ENCODE results near the gene TMEM87A.

The TMEM87A gene

DNA sequence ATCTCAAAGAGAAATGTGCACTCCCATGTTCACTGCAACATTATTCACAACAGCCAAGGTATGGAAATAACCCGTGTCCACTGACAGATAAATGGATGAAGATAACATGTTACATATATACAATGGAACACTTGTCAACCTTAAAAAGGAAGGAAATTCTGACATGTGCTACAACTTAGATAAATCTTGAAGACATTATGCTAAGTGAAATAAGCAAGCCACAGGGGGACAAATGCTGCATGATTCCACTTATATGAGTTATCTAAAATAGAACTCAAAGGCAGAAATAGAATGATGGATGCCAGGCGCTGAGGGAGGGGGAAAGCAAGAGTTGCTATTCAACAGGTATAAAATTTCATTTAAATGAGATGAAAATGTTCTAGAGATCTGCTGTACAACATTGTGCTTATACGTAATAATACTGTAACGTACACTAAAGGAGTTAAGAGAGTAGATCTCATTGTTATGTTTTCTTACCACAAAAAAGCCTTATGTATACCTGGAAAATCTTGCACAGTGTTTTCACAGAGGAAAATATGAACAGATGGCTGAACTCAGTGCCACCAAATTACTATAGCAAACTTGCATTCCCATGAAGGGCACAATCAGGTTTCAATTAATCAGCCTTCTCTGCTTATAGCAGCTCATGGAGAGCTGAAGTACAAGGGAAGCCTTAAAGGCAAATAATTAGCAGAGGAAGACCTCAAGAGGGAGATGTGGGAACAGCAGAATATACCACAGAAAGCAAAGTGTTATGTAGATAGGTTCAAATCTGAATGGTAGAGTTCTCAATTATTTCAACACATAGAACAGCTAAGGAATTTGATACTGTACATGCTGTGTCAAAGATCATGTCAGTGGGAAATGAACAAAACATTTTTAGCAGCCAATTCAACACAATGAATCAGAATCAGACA lies 57.1 kb downstream of the TMEM87A start:
- TF ChIP-seq ZFX (IDR thresholded peaks at IDR 0.05) = no peak
- TF ChIP-seq, protein P1, sequence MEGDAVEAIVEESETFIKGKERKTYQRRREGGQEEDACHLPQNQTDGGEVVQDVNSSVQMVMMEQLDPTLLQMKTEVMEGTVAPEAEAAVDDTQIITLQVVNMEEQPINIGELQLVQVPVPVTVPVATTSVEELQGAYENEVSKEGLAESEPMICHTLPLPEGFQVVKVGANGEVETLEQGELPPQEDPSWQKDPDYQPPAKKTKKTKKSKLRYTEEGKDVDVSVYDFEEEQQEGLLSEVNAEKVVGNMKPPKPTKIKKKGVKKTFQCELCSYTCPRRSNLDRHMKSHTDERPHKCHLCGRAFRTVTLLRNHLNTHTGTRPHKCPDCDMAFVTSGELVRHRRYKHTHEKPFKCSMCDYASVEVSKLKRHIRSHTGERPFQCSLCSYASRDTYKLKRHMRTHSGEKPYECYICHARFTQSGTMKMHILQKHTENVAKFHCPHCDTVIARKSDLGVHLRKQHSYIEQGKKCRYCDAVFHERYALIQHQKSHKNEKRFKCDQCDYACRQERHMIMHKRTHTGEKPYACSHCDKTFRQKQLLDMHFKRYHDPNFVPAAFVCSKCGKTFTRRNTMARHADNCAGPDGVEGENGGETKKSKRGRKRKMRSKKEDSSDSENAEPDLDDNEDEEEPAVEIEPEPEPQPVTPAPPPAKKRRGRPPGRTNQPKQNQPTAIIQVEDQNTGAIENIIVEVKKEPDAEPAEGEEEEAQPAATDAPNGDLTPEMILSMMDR (conservative IDR thresholded peaks at IDR 0.05) = peak; percentile 28
- H3K27ac ChIP-seq = no peak overlapping the region

DNA sequence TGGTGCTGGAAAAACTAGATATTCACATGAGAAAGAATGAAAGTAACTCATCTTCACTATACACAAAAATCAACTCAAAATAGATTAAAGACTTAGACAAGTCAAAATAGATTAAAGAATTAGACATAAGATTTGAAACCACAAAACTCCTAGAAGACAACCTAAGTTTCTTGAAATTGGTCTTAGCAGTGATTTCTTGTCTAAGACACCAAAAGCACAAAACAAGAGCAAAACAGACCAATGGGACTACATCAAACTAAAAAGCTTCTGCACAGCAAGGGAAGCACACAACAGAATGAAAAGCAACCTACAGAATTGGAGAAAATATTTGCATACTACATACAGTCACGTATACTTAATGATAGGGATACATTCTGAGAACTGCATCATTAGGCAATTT lies 58.6 kb downstream of the TMEM87A start:
- TF ChIP-seq, protein P1 (conservative IDR thresholded peaks at IDR 0.05) = no peak
- no peak for TF ChIP-seq ZFX (IDR thresholded peaks at IDR 0.05)
- H3K27ac ChIP-seq = no peak overlapping the region

DNA sequence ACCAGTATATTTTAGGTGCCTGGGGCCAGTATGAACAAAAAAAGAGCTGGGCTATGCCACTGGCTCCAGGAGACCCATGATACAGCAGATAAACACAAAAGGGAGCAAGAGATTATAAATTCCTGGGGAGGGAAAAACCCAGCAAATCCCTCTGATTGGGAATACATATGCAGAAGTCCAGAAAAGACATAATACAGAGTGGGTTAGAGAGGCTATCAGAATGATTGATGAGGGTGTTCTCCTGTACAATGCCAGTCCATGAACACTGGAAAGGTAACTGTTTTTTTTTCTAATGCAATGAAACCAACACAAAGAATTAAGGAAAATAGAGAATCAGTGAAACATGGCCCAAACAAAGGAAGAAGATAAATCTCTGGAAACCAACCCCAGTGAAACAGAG lies 59.7 kb downstream of the TMEM87A start:
- no peak overlapping the region for H3K27ac ChIP-seq
- TF ChIP-seq, protein P1 (conservative IDR thresholded peaks at IDR 0.05) = no peak
- TF ChIP-seq ZFX (IDR thresholded peaks at IDR 0.05) = no peak

DNA sequence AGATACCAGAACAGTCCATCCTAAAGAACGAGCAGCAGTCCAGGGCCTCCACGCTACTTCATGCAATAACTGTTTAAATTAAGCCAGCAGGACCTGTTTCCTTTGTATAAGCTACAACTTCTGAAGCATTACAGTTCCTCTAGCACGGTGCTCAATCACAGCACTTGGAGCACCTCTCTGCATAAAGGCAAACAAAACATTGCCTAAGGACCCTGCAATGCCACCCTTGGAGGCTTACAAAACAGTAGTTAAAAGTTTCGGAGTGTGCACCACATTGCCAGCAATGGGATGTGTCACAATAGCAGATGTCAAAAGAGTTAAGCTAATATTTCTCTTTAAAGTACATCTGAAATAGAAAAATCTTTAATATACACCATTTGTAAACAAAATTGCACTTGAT lies 62.5 kb downstream of the TMEM87A start:
- TF ChIP-seq, protein P1 (conservative IDR thresholded peaks at IDR 0.05) = no peak
- no peak for TF ChIP-seq ZFX (IDR thresholded peaks at IDR 0.05)
- no peak overlapping the region for H3K27ac ChIP-seq

DNA sequence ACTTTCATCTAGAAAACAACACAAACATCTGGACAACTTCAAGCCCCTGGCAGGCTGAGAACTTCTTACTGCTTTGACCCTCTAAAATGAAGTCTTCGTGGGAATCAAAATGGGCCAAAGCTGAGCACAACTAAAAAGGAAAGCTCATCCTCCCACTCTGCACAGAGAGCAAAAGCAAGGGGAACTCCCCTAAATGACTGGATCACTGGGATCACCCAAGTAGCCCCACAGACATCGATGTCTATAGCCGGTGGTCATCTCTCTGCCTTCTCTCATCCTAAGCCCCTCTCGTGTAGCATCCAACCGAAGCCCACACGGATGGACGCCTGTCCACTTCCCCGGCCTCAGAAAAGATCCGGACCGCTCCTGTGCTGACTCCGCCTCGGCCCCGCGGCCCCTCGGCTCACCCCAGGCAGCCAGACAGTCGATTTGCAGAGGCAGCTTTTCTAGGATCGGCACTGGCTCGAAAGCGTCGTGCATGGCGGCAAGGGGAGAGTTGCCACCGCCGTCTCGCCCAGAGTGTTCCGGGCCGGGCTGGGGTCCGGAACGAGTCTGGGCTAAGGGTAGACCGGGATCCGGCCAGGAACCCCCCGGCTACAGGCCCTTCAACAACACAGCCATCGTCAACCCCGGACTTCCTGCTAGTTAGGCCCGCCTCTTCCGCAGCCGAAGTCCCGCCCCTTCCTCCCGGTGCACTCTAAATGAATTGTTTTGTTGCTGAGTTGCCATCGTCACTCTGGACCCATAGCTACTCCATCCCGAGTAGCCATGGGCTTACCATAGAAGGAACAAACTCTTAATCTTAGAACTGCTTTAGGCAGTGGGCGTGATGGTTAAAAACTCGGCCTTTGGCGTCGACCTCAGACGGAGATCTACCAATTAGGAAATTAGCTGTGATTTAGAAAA lies 65.3 kb downstream of the TMEM87A start, which contains the start of gene VPS39:
VPS39 (minus strand) TSS at position 631 of the 906 bp plus-strand sequence; CDS start at position 480, 151 bp downstream.
- peak within 1 kb of the TSS; percentile 85 for H3K27ac ChIP-seq
- TF ChIP-seq ZFX (IDR thresholded peaks at IDR 0.05) = peak; percentile 79
- TF ChIP-seq, protein P1 (conservative IDR thresholded peaks at IDR 0.05) = no peak

DNA sequence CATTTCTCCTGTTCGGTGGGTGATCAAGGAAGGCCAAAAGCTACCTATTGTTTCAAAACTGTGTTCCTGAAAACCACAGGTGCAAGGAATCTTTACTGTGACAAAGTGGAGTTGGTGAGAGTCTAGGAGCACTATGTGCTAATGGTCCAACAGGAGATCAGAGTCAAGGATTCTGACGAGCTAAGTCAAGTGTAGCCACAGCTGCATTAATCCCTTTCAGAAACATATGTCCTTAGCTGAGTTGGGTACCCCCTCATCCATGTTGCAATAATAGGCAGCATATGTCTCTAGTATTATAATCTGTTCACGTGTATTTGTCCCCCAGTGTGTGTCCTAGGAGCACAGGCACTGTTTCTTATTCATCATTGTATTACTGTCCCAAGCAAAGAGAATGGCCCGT lies 66.8 kb downstream of the TMEM87A start:
- TF ChIP-seq, protein P1 (conservative IDR thresholded peaks at IDR 0.05) = no peak
- no peak for TF ChIP-seq ZFX (IDR thresholded peaks at IDR 0.05)
- H3K27ac ChIP-seq = no peak overlapping the region

Measured in C4-2B (cell line).